Cardiac septum (tissue), 1 donor: Measurements from ENCODE around the gene LTN1. TPM values are rescaled to one million over a fixed set of nuclear protein-coding genes. Genes with fewer than 3 reads are reported as not detected.
"Not testable (repeated sequence)": the region's sequence is repeated elsewhere in the genome, so short reads cannot be mapped to it uniquely, and the experiment has no call there.

Source experiments
- DNase-seq: peaks from one replicate; pipeline ENCODE4 v3.0.0-alpha.2; 2020; ENCODE audit warnings: low spot score
- intact Hi-C: fragments of 100-400 bp; cut with DNase I; formaldehyde crosslinking; loops from one replicate; pipeline ENCODE4 v1.14.0; 2022
- total RNA-seq: library from RNA; stranded (reverse); fragmentation: NEBNext Ultra II Directional; extraction: Animal tissue kit (Norgen Biotek cat#: 25700); gene quantifications from one replicate; pipeline ENCODE4 v1.2.1, GENCODE V29; 2021
- donor health status: DM: no; HTN: no; CAD: no.

Gene LTN1
- total RNA-seq, 1 donor from 2014 or later = 18.6 TPM

- DNase-seq = no peak
- intact Hi-C loops = no loop called here
These were observed 49.0 kb downstream of the LTN1 start for GRCh38 chr21:28943631-28944030.

- intact Hi-C loops = no loop called here
- DNase-seq = no peak
These were observed 54.0 kb downstream of the LTN1 start for GRCh38 chr21:28938726-28939125.

- no peak for DNase-seq
- intact Hi-C loops = no loop called here
These were observed 54.9 kb downstream of the LTN1 start for GRCh38 chr21:28937737-28938136.

GRCh38 chr21:28936721-28937120 lies 56.0 kb downstream of the LTN1 start:
- DNase-seq = no peak
- intact Hi-C loops = no loop called here

- no peak for DNase-seq
- intact Hi-C loops = no loop called here
These were observed 56.6 kb downstream of the LTN1 start for GRCh38 chr21:28936036-28936435.

GRCh38 chr21:28932717-28933116 lies 60.0 kb downstream of the LTN1 start:
- no peak for DNase-seq
- intact Hi-C loops = no loop called here

GRCh38 chr21:28931708-28932372 lies 60.8 kb downstream of the LTN1 start:
- intact Hi-C loops, DNase-seq: not testable (repeated sequence)

GRCh38 chr21:28928578-28929420 lies 63.9 kb downstream of the LTN1 start:
- intact Hi-C loops = no loop called here
- DNase-seq = no peak

GRCh38 chr21:28927130-28927529 lies 65.5 kb downstream of the LTN1 start:
- no peak for DNase-seq
- intact Hi-C loops = no loop called here

- DNase-seq = no peak
- intact Hi-C loops = no loop called here
These were observed 69.2 kb downstream of the LTN1 start for GRCh38 chr21:28923439-28923975.

GRCh38 chr21:28922368-28922767 lies 70.3 kb downstream of the LTN1 start:
- intact Hi-C loops = no loop called here
- DNase-seq = no peak

- no peak for DNase-seq
- intact Hi-C loops = no loop called here
These were observed 76.4 kb downstream of the LTN1 start for GRCh38 chr21:28916150-28916893.

GRCh38 chr21:28913071-28913470 lies 79.6 kb downstream of the LTN1 start:
- intact Hi-C loops = no loop called here

GRCh38 chr21:28910280-28910887 lies 82.3 kb downstream of the LTN1 start:
- no peak for DNase-seq
- intact Hi-C loops = no loop called here

More at GRCh38 chr21:28913071-28913470, 79.6 kb downstream of the LTN1 start:
- no peak for DNase-seq

GRCh38 chr21:28908351-28908750 lies 84.3 kb downstream of the LTN1 start:
- intact Hi-C loops = no loop called here
- DNase-seq = no peak

- intact Hi-C loops = no loop called here
- DNase-seq = no peak
These were observed 85.8 kb downstream of the LTN1 start for GRCh38 chr21:28906841-28907240.

GRCh38 chr21:28906236-28906635 lies 86.4 kb downstream of the LTN1 start:
- DNase-seq = no peak
- intact Hi-C loops = no loop called here

GRCh38 chr21:28904961-28905435 lies 87.7 kb downstream of the LTN1 start:
- no peak for DNase-seq
- intact Hi-C loops = no loop called here

GRCh38 chr21:28903448-28903847 lies 89.2 kb downstream of the LTN1 start:
- DNase-seq = no peak
- intact Hi-C loops = no loop called here

GRCh38 chr21:28900481-28900880 lies 92.2 kb downstream of the LTN1 start:
- intact Hi-C loops = no loop called here
- no peak for DNase-seq
